Peyer's patch (tissue), 4 donors: Measurements from ENCODE around the gene ESYT2. TPM values are rescaled to one million over a fixed set of nuclear protein-coding genes. Genes with fewer than 3 reads are reported as not detected.

Experiments used
- DNase-seq, 3 donors: peaks; one replicate each; pipeline ENCODE4 v3.0.0-alpha.2; 2017 to 2019
- H3K27ac ChIP-seq, 4 donors: fragments of 200-600 bp; sonication (generic); one replicate each; pipeline ENCODE4 v1.5.1; 2016 to 2019
- H3K27me3 ChIP-seq, 2 donors: fragments of 200-600 bp; sonication (generic); one replicate each; pipeline ENCODE4 v1.5.1; 2019
- H3K36me3 ChIP-seq, 3 donors: fragments of 200-600 bp; sonication (generic); one replicate each; pipeline ENCODE4 v1.5.1; 2016 to 2019
- H3K4me1 ChIP-seq, 4 donors: fragments of 200-600 bp; sonication (generic); one replicate each; pipeline ENCODE4 v1.5.1; 2016 to 2019
- H3K4me3 ChIP-seq, 4 donors: fragments of 200-600 bp; sonication (generic); 1 replicate in 3 of 4; 2 replicates in 1 of 4; pipeline ENCODE4 v1.5.1; 2016 to 2019; ENCODE audit warnings: mild to moderate bottlenecking in 1 of 4
- H3K9me3 ChIP-seq, 4 donors: fragments of 200-600 bp; sonication (generic); one replicate each; pipeline ENCODE4 v1.5.1; 2016 to 2019; ENCODE audit warnings: mild to moderate bottlenecking in 1 of 4
- POLR2A ChIP-seq, 2 donors: fragments of 450-650 bp; IDR thresholded peaks; one replicate each; pipeline ENCODE4 v1.5.1; 2017; ENCODE audit warnings: antibody characterized with exemption in 2 of 2, mild to moderate bottlenecking in 2 of 2, moderate library complexity in 2 of 2
- total RNA-seq, 4 donors: library from RNA; depleted of rRNA; stranded (reverse); fragments of >200 nt; gene quantifications; one replicate each; pipeline ENCODE4 v1.1.0, GENCODE V29; 2016
- TF ChIP-seq, protein P1 (sequence below), 6 experiments: fragments of 450-650 bp in 4 of 6; fragments of 200-600 bp in 2 of 6; sonication (generic) in 1 of 6; IDR thresholded peaks; one replicate each; pipeline ENCODE4 v1.5.1; 2017 to 2019; ENCODE audit warnings: antibody characterized with exemption in 6 of 6, mild to moderate bottlenecking in 3 of 6, moderate library complexity in 1 of 6

ESYT2 gene
- total RNA-seq, 4 donors from 2014 or later: 53.6 to 137 (median 71.0) TPM

DNA sequence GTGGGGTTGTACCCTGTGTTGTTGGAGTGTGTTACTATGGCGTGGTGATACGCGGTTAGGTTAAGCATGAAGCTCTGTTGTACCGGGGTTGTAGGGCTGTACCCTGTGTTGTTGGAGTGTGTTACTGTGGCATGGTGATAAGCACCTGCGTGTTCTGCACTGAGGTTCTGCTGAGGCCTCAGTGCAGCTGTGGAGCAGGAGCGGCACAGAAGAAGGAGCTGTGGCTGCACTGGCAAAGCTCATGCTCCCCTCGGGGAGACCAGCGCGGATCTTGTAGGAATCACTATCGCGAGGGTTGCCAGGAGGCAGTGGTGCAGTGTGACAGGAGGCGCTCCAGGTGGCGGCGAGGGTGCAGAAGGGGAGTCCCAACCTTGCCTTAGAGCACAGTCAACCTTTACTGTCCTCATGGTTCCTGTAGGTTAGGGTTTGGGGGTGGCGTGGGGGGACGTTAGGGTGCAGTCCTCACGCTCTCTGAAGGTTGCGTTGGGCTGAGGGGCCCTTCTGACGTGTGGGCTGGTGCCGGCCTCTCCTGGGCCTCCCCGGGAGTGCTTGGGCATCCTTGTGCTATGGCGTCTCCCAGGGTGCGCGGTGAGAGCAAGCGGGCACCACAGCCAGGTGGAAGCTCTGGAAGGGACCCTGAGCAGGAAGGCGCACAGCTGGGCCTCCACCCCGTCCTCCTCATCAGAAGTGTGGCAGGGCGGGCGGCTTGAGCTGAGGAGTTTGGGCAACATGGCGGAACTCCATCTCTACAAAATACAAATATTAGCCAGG lies 38.1 kb upstream of the ESYT2 start:
- Histone ChIP-seq H3K4me3 (no peak overlapping the region), H3K4me1 (peaks cover 0 to 25% (median 0%) of the 10 kb centered on the region in 4 donors), H3K36me3 (peaks cover 0 to 25% (median 0%) of the 10 kb centered on the region in 3 donors), H3K27ac (no peak overlapping the region), H3K27me3 (no peaks in the 10 kb centered on the region), H3K9me3 (no peaks in the 10 kb centered on the region)
- TF ChIP-seq, protein P1, sequence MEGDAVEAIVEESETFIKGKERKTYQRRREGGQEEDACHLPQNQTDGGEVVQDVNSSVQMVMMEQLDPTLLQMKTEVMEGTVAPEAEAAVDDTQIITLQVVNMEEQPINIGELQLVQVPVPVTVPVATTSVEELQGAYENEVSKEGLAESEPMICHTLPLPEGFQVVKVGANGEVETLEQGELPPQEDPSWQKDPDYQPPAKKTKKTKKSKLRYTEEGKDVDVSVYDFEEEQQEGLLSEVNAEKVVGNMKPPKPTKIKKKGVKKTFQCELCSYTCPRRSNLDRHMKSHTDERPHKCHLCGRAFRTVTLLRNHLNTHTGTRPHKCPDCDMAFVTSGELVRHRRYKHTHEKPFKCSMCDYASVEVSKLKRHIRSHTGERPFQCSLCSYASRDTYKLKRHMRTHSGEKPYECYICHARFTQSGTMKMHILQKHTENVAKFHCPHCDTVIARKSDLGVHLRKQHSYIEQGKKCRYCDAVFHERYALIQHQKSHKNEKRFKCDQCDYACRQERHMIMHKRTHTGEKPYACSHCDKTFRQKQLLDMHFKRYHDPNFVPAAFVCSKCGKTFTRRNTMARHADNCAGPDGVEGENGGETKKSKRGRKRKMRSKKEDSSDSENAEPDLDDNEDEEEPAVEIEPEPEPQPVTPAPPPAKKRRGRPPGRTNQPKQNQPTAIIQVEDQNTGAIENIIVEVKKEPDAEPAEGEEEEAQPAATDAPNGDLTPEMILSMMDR (IDR thresholded peaks at IDR 0.05): no peak
- TF ChIP-seq POLR2A (IDR thresholded peaks at IDR 0.05): no peak
- no peak for DNase-seq

DNA sequence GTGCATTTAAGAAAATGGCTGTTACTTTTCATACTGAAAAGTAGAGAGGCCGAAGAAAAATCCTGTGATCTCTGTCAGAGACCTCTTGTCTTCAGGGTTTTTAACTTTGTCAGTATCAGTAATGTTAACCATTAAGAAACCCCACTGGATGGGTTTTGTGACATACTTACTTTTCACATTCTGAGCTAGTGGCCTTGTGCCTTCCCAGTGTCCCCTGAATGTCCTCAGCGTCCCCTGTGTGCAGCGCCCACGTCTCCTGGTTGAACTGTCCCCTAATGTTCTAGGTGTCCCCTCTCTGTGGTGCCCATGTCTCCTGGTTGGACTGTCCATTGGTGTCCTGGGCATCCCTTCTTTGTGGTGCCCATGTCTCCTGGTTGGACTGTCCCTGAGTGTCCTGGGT lies 36.7 kb upstream of the ESYT2 start:
- peak overlapping the region in 2 of 4 donors; percentile 95 to 97 for H3K27ac ChIP-seq
- peaks cover 0 to 11% (median 0%) of the 10 kb centered on the region in 3 donors for H3K36me3 ChIP-seq
- H3K4me1 ChIP-seq: peaks cover 0 to 25% (median 0%) of the 10 kb centered on the region in 4 donors
- no peak overlapping the region for H3K4me3 ChIP-seq
- DNase-seq: no peak
- TF ChIP-seq POLR2A (IDR thresholded peaks at IDR 0.05): no peak
- TF ChIP-seq, protein P1 (IDR thresholded peaks at IDR 0.05): no peak
- H3K27me3 ChIP-seq: no peaks in the 10 kb centered on the region
- no peaks in the 10 kb centered on the region for H3K9me3 ChIP-seq

DNA sequence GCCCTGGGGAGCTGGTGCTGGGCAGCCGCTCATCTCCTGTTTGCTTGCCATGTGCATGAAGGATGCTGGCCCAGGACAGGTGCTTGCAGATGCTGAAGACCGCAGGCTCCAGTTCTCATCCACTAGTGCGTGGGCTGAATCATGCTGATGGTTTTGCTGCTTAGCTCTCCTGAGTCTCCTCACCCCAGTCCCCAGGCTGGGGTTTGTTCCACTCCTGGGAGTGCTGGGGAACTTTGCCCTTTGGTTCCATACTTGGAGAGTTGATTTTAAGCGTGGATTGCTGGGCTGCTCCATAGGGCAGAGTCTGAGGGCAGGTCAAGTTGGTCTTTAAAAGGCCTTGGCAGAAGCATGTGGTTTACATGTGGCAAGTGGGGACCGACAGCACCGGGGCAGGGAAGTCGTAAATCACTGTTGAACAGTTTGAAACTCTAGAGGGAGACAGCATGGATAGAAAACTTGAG lies 36.2 kb upstream of the ESYT2 start:
- Histone ChIP-seq H3K4me1 (peaks cover 0 to 25% (median 0%) of the 10 kb centered on the region in 4 donors), H3K9me3 (no peaks in the 10 kb centered on the region), H3K27ac (peak overlapping the region in 3 of 4 donors; percentile 81 to 97 (median 95)), H3K36me3 (peaks cover 0 to 9% (median 0%) of the 10 kb centered on the region in 3 donors), H3K27me3 (no peaks in the 10 kb centered on the region), H3K4me3 (no peak overlapping the region)
- peak in 2 of 3 donors; percentile 75 to 84 for DNase-seq
- TF ChIP-seq POLR2A (IDR thresholded peaks at IDR 0.05): peak; percentile 50 to 77
- TF ChIP-seq, protein P1 (IDR thresholded peaks at IDR 0.05): peak in 2 of 6 experiments; percentile 14 to 26

DNA sequence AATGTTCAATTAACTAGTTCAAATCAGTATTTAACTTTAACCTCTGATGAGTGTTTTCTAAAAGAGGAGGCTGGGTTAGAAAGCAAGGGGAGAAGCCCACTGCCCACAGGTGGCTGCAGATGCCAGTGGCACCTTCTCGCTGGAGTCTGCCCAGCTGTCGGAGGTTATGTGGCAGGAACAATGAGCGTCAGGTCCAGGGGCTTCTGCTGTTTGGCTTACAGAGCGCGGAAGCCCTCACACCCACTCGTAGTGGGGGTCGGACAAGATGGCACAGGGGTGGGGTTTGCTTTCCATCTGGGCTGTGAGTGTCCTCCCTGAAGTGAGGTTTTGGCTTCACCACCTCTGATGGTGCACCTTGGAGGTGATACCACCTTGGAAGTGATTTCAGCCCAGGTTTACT lies 35.5 kb upstream of the ESYT2 start:
- no peak for DNase-seq
- TF ChIP-seq POLR2A (IDR thresholded peaks at IDR 0.05): no peak
- TF ChIP-seq, protein P1 (IDR thresholded peaks at IDR 0.05): no peak
- H3K36me3 ChIP-seq: peaks cover 0 to 2% (median 0%) of the 10 kb centered on the region in 3 donors
- H3K4me1 ChIP-seq: peaks cover 0 to 25% (median 0%) of the 10 kb centered on the region in 4 donors
- peak overlapping the region in 3 of 4 donors; percentile 81 to 97 (median 95) for H3K27ac ChIP-seq
- H3K4me3 ChIP-seq: peak overlapping the region in 1 of 4 donors; percentile 62
- no peaks in the 10 kb centered on the region for H3K9me3 ChIP-seq
- H3K27me3 ChIP-seq: no peaks in the 10 kb centered on the region

DNA sequence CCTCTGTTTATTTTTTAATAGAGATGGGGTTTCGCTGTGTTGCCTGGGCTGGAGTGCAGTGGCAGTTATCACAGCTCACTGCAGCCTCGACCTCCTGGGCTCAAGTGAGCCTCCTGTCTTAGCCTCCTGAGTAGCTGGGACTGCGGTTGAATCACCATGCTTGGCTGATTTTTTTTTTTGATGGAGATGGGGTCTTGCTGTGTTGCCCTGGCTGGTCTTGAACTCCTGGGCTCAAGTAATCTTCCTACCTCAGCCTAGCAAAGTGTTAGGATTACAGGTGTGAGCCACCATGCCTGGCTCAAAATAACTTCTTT lies 35.2 kb upstream of the ESYT2 start:
- Histone ChIP-seq H3K27me3 (no peaks in the 10 kb centered on the region), H3K4me1 (peaks cover 0 to 25% (median 0%) of the 10 kb centered on the region in 4 donors), H3K27ac (peak overlapping the region; percentile 64 to 97 (median 88)), H3K4me3 (peak overlapping the region in 2 of 4 donors; percentile 62 to 71), H3K9me3 (no peaks in the 10 kb centered on the region), H3K36me3 (no peaks in the 10 kb centered on the region)
- TF ChIP-seq, protein P1 (IDR thresholded peaks at IDR 0.05): no peak
- TF ChIP-seq POLR2A (IDR thresholded peaks at IDR 0.05): no peak
- DNase-seq: no peak
